Measurements from ENCODE around the gene GRAMD1A. TPM values are rescaled to one million over a fixed set of nuclear protein-coding genes. Genes with fewer than 3 reads are reported as not detected.
"Not testable (repeated sequence)": the region's sequence is repeated elsewhere in the genome, so short reads cannot be mapped to it uniquely, and the experiment has no call there.

The GRAMD1A gene
- total RNA-seq, 4 donors from 2014 or later, result 14.2 to 32.1 (median 21.6) TPM

DNA sequence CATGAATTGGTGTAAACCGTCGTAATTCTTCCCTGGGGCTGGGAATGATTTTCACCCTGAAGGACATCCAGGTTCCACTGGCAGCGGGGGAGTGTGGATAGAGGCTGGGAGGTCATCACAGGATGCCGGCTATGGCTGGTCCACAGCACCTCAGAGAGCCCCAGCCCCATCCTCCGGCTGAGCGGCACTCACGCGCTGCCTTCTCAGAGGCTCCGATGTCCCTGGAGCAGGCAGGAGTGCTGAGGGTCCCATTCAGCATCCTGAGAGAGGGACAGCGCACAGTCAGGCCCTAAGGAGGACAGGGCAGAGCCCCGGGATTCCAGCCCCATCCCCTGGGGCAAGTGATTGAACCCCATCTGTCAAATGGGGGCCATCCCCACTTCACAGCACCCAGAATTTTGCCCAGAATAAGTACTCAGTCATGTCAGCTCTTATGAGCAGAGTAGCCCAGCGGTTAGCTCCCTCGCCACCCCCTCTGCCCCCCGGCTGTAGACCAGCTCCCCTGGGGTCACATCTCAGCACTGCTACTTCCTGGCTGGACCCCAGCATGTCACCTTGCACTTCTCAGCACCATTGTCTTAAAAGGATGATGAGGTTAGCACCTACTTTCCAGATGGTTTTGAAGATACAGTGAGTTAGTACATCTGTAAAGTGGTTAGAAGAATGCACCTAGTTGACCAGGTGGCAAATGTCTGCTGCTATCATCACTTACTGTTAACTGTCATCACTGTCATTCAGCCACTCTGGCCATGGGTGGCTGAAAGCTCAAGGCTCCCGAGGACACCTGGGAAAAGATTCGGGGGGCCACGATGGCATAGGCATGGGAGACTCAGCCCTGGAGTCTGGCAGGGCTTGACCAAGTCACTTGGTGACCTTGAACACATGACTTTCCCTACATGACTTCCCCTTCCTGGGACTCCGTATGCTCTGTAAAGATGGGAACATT lies 11.9 kb downstream of the GRAMD1A start:
- TF ChIP-seq POLR2AphosphoS5 (IDR thresholded peaks at IDR 0.05), result no peak
- TF ChIP-seq POLR2A (IDR thresholded peaks at IDR 0.05), result no peak
- TF ChIP-seq, protein P1, sequence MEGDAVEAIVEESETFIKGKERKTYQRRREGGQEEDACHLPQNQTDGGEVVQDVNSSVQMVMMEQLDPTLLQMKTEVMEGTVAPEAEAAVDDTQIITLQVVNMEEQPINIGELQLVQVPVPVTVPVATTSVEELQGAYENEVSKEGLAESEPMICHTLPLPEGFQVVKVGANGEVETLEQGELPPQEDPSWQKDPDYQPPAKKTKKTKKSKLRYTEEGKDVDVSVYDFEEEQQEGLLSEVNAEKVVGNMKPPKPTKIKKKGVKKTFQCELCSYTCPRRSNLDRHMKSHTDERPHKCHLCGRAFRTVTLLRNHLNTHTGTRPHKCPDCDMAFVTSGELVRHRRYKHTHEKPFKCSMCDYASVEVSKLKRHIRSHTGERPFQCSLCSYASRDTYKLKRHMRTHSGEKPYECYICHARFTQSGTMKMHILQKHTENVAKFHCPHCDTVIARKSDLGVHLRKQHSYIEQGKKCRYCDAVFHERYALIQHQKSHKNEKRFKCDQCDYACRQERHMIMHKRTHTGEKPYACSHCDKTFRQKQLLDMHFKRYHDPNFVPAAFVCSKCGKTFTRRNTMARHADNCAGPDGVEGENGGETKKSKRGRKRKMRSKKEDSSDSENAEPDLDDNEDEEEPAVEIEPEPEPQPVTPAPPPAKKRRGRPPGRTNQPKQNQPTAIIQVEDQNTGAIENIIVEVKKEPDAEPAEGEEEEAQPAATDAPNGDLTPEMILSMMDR (IDR thresholded peaks at IDR 0.05), result no peak
- DNase-seq, result no peak
- Histone ChIP-seq H3K9me3 (no peaks in the 10 kb centered on the region), H3K27me3 (no peaks in the 10 kb centered on the region), H3K27ac (peak overlapping the region; percentile 0 to 60 (median 18)), H3K36me3 (no peaks in the 10 kb centered on the region), H3K4me3 (no peak overlapping the region), H3K4me1 (peaks cover 4 to 26% (median 11%) of the 10 kb centered on the region in 4 donors)
- WGBS, 2 donors (ENCODE audit: low coverage in 1 of 2), result 91% methylated on average over 17 of the region's 18 CpGs; no CpG with 5 or more reads in 1 of the 2 donors
- in situ Hi-C loops (cut with MboI; ENCODE audit: low pct_ligation_motif_present in 1 of 4, low pct_unique_long_range_greater_than_20kb in 1 of 4, low sequenced_read_pairs in 3 of 4), result loop anchor here in 1 of 4 donors (10.0 kb wide), 1 partner anchor 47 kb away; the partner anchor contains the start of gene ZNF792
- intact Hi-C loops (cut with DNase I; ENCODE audit: low total_unique reads), result loop anchor here (2.0 kb wide), 1 partner anchor 39 kb away; no protein-coding TSS in a partner anchor

GRCh38 chr19:35013041-35013819 lies 13.1 kb downstream of the GRAMD1A start:
- WGBS, 2 donors (ENCODE audit: low coverage in 1 of 2), result 58% methylated on average over 29 of the region's 32 CpGs; no CpG with 5 or more reads in 1 of the 2 donors
- in situ Hi-C loops (cut with MboI; ENCODE audit: low pct_ligation_motif_present in 1 of 4, low pct_unique_long_range_greater_than_20kb in 1 of 4, low sequenced_read_pairs in 3 of 4) (loop anchor here in 1 of 4 donors (10.0 kb wide), 1 partner anchor 48 kb away; the partner anchor contains the start of gene ZNF792), intact Hi-C loops (cut with DNase I; ENCODE audit: low total_unique reads) (loop anchor here (2.0 kb wide), 1 partner anchor 40 kb away; no protein-coding TSS in a partner anchor)
- no peaks in the 10 kb centered on the region for H3K27me3 ChIP-seq
- no peaks in the 10 kb centered on the region for H3K9me3 ChIP-seq
- no peaks in the 10 kb centered on the region for H3K36me3 ChIP-seq
- peaks cover 4 to 22% (median 9%) of the 10 kb centered on the region in 4 donors for H3K4me1 ChIP-seq
- peak overlapping the region; percentile 13 to 61 (median 18) for H3K27ac ChIP-seq
- DNase-seq, result peak; percentile 77
- TF ChIP-seq, protein P1 (IDR thresholded peaks at IDR 0.05), result peak; percentile 98 to 99 (median 99)
- TF ChIP-seq EP300 (IDR thresholded peaks at IDR 0.05; ENCODE audit: low read depth), result no peak
- TF ChIP-seq POLR2AphosphoS5 (IDR thresholded peaks at IDR 0.05), result peak in 1 of 3 donors; percentile 30
- no peak for TF ChIP-seq POLR2A (IDR thresholded peaks at IDR 0.05)
- H3K4me3 ChIP-seq, result no peak overlapping the region

DNA sequence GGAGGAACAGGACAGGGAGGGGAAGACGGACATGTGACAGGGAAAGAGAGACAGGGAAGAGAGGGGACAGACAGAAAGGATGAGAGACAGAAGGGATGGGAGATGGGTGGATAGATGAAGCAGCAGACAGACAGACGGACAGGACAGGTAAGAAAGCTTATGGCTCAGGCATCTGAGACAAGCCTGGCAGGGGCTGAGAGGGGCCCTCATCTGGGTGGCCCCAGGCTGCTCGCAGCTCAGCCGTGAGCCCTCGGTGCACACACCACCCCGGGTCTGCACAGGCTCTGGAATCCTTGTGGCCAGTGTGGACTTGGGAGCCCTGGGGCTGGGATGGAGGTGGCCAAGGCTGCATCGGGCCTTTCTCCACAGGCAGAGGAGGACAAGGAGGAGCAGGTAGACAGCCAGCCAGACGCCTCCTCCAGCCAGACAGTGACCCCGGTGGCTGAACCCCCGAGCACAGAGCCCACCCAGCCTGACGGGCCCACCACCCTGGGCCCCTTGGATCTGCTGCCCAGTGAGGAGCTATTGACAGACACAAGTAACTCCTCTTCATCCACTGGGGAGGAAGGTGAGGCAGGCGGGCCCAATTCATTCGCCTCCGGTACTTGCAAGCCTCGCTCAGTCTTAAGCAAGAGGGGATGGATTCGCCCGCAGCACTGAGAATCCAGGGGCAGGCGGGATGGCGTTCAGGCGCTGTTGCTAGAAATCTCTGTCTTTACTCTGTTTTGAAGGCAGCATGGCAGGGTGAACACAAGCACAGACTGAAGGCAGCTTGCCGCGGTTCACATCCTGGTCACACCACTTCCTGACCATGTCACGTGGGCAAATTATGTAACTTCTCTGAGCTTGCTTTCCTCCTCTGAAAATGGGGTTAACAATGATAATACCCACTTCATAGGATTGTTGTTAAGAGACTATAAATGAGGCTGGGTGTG lies 14.0 kb downstream of the GRAMD1A start:
- intact Hi-C loops (cut with DNase I; ENCODE audit: low total_unique reads), result loop anchor here (2.0 kb wide), 1 partner anchor 41 kb away; no protein-coding TSS in a partner anchor
- no peaks in the 10 kb centered on the region for H3K27me3 ChIP-seq
- H3K4me3 ChIP-seq, result no peak overlapping the region
- peaks cover 0 to under 1% (median 0%) of the 10 kb centered on the region in 4 donors for H3K36me3 ChIP-seq
- WGBS, 2 donors (ENCODE audit: low coverage in 1 of 2), result 91 to 100% methylated on average over 2 to 22 of the region's 23 CpGs
- in situ Hi-C loops (cut with MboI; ENCODE audit: low pct_ligation_motif_present in 1 of 4, low pct_unique_long_range_greater_than_20kb in 1 of 4, low sequenced_read_pairs in 3 of 4), result loop anchor here in 1 of 4 donors (10.0 kb wide), 1 partner anchor 49 kb away; the partner anchor contains the start of gene ZNF792
- peaks cover 4 to 22% (median 9%) of the 10 kb centered on the region in 4 donors for H3K4me1 ChIP-seq
- H3K27ac ChIP-seq, result peak overlapping the region in 3 of 4 donors; percentile 13 to 61 (median 17)
- no peaks in the 10 kb centered on the region for H3K9me3 ChIP-seq
- TF ChIP-seq POLR2A (IDR thresholded peaks at IDR 0.05) (no peak), EP300 (IDR thresholded peaks at IDR 0.05; ENCODE audit: low read depth) (no peak), POLR2AphosphoS5 (IDR thresholded peaks at IDR 0.05) (no peak)
- TF ChIP-seq, protein P1 (IDR thresholded peaks at IDR 0.05), result no peak
- peak; percentile 50 for DNase-seq

- WGBS, 2 donors (ENCODE audit: low coverage in 1 of 2), result 94 to 100% methylated on average over 3 to 4 of the region's 4 CpGs
- H3K4me3 ChIP-seq; intact Hi-C loops (cut with DNase I; ENCODE audit: low total_unique reads); H3K27me3 ChIP-seq; DNase-seq; H3K27ac ChIP-seq; H3K9me3 ChIP-seq; H3K36me3 ChIP-seq: not testable (repeated sequence)
- peaks cover 4 to 22% (median 9%) of the 10 kb centered on the region in 4 donors for H3K4me1 ChIP-seq
- in situ Hi-C loops (cut with MboI; ENCODE audit: low pct_ligation_motif_present in 1 of 4, low pct_unique_long_range_greater_than_20kb in 1 of 4, low sequenced_read_pairs in 3 of 4), result loop anchor here in 2 of 4 donors (5.0 to 10.0 kb wide), 2 partner anchors 37 to 50 kb away; partner anchors contain the start of gene ZNF792 (in 1 of the 2)
Measured at GRCh38 chr19:35014774-35015173, 14.7 kb downstream of the GRAMD1A start.

Measured in transverse colon (tissue), 4 donors.